ENCODE measurements around the gene LY86. TPM values are rescaled to one million over a fixed set of nuclear protein-coding genes. Genes with fewer than 3 reads are reported as not detected.

The LY86 gene
- total and polyA plus RNA-seq, 9 of the 15 experiments (the other 6 are each of a cell fraction or from before 2014, with no cell fraction given), result 0.08 to 0.20 TPM; not detected in 7

DNA sequence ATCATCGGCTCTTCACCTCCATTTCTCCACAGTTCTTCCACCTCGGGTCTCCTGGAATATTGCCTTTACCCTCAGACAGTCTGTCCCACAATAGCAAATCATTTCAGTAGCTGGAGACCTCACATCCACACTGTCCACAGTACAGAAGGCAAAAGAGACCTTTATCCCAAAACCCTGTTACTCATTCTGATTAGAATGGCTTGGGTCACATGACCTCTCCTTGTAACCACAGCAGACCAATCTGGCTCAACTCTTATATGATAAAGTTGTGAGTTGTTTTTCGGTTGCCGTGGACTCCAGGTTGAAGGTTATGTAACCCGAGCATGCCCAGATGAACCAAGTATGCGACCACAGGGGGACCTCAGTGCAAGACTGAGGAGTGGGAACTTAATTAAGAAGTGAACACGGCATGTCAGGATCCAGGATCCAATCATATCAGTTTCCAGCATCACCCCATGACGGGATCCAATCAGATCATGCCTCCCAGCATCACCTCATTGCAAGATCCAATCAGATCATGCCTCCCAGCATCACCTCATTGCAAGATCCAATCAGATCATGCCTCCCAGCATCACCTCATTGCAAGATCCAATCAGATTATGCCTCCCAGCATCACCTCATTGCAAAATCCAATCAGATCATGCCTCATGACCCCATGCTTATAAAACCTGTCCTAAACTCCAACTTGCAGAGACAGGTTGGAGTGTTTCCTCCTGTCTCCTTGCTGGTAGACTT is 68.7 kb downstream of the LY86 start (continued):
- TF ChIP-seq, protein P1, sequence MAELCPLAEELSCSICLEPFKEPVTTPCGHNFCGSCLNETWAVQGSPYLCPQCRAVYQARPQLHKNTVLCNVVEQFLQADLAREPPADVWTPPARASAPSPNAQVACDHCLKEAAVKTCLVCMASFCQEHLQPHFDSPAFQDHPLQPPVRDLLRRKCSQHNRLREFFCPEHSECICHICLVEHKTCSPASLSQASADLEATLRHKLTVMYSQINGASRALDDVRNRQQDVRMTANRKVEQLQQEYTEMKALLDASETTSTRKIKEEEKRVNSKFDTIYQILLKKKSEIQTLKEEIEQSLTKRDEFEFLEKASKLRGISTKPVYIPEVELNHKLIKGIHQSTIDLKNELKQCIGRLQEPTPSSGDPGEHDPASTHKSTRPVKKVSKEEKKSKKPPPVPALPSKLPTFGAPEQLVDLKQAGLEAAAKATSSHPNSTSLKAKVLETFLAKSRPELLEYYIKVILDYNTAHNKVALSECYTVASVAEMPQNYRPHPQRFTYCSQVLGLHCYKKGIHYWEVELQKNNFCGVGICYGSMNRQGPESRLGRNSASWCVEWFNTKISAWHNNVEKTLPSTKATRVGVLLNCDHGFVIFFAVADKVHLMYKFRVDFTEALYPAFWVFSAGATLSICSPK (IDR thresholded peaks at IDR 0.05; ENCODE audit: borderline replicate concordance), result no peak
- TF ChIP-seq KDM4B (IDR thresholded peaks at IDR 0.05; ENCODE audit: borderline replicate concordance in 2 of 2, low read depth in 1 of 2), result no peak
- TF ChIP-seq, protein P2, sequence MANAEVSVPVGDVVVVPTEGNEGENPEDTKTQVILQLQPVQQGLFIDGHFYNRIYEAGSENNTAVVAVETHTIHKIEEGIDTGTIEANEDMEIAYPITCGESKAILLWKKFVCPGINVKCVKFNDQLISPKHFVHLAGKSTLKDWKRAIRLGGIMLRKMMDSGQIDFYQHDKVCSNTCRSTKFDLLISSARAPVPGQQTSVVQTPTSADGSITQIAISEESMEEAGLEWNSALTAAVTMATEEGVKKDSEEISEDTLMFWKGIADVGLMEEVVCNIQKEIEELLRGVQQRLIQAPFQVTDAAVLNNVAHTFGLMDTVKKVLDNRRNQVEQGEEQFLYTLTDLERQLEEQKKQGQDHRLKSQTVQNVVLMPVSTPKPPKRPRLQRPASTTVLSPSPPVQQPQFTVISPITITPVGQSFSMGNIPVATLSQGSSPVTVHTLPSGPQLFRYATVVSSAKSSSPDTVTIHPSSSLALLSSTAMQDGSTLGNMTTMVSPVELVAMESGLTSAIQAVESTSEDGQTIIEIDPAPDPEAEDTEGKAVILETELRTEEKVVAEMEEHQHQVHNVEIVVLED (CRISPR knock-in tag; IDR thresholded peaks at IDR 0.05), result no peak
- no peak for TF ChIP-seq KLF10 (CRISPR knock-in tag; IDR thresholded peaks at IDR 0.05)
- TF ChIP-seq, protein P3, sequence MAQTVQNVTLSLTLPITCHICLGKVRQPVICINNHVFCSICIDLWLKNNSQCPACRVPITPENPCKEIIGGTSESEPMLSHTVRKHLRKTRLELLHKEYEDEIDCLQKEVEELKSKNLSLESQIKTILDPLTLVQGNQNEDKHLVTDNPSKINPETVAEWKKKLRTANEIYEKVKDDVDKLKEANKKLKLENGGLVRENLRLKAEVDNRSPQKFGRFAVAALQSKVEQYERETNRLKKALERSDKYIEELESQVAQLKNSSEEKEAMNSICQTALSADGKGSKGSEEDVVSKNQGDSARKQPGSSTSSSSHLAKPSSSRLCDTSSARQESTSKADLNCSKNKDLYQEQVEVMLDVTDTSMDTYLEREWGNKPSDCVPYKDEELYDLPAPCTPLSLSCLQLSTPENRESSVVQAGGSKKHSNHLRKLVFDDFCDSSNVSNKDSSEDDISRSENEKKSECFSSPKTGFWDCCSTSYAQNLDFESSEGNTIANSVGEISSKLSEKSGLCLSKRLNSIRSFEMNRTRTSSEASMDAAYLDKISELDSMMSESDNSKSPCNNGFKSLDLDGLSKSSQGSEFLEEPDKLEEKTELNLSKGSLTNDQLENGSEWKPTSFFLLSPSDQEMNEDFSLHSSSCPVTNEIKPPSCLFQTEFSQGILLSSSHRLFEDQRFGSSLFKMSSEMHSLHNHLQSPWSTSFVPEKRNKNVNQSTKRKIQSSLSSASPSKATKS (CRISPR knock-in tag; IDR thresholded peaks at IDR 0.05), result no peak
- TF ChIP-seq DMBX1 (CRISPR knock-in tag; IDR thresholded peaks at IDR 0.05; ENCODE audit: borderline replicate concordance), result peak; percentile 34; the same call in 1 of the 2 replicates
- no peak for TF ChIP-seq ZNF224 (CRISPR knock-in tag; IDR thresholded peaks at IDR 0.05)
- TF ChIP-seq THRAP3 (IDR thresholded peaks at IDR 0.05; ENCODE audit: borderline replicate concordance), result no peak
- no peak for TF ChIP-seq BCOR (IDR thresholded peaks at IDR 0.05)
- no peak for TF ChIP-seq RBM34 (IDR thresholded peaks at IDR 0.05; ENCODE audit: borderline replicate concordance, insufficient read depth, low read length)
- TF ChIP-seq ZNF830 (CRISPR knock-in tag; IDR thresholded peaks at IDR 0.05), result no peak
- TF ChIP-seq HMG20B (CRISPR knock-in tag; IDR thresholded peaks at IDR 0.05), result no peak
- TF ChIP-seq TAF15 (IDR thresholded peaks at IDR 0.05; ENCODE audit: low read depth, low read length), result no peak
- TF ChIP-seq TEAD1 (CRISPR knock-in tag; IDR thresholded peaks at IDR 0.05), result 0 out of 4 replicates have a peak, but pooled peaks of 1 of the 2 experiments have one; percentile 20
- no peak for TF ChIP-seq CCNT2 (IDR thresholded peaks at IDR 0.05; ENCODE audit: borderline replicate concordance, extremely low read depth, insufficient read length, low read depth, low read length)
- TF ChIP-seq EP400 (IDR thresholded peaks at IDR 0.05), result no peak
- no peak for TF ChIP-seq XRCC4 (IDR thresholded peaks at IDR 0.05; ENCODE audit: extremely low read depth, insufficient read depth, insufficient read length)
- TF ChIP-seq ZC3H8 (IDR thresholded peaks at IDR 0.05), result no peak
- TF ChIP-seq ATF7 (IDR thresholded peaks at IDR 0.05), result peak; percentile 14; the same call in 1 of the 2 replicates
- no peak for TF ChIP-seq SAFB (IDR thresholded peaks at IDR 0.05; ENCODE audit: borderline replicate concordance, low read depth, low read length)
- no peak for TF ChIP-seq BMI1 (IDR thresholded peaks at IDR 0.05; ENCODE audit: low read length)
- TF ChIP-seq NCOA4 (IDR thresholded peaks at IDR 0.05; ENCODE audit: partially characterized antibody), result no peak
- no peak for TF ChIP-seq ZNF384 (IDR thresholded peaks at IDR 0.05; ENCODE audit: low read depth, low read length)
- no peak for TF ChIP-seq KAT7 (CRISPR knock-in tag; IDR thresholded peaks at IDR 0.05; ENCODE audit: borderline replicate concordance)
